Hematopoietic multipotent progenitor cell treated with erythropoietin and hydrocortisone succinate and interleukin-3 and kit ligand, for 15 days (in vitro differentiated cells): Measurements from ENCODE around the gene FLRT1.

ENCODE experiments used
- DNase-seq: peaks from one replicate; pipeline ENCODE4 v3.0.0-alpha.2; 2015; ENCODE audit warnings: low spot score

The FLRT1 gene

GRCh38 chr11:64006398-64006797 lies 29.3 kb upstream of the FLRT1 start:
- DNase-seq: no peak

GRCh38 chr11:64007160-64007628 lies 28.5 kb upstream of the FLRT1 start:
- DNase-seq: no peak

GRCh38 chr11:64007629-64008282 lies 28.0 kb upstream of the FLRT1 start:
- no peak for DNase-seq

GRCh38 chr11:64008283-64008913 lies 27.3 kb upstream of the FLRT1 start:
- no peak for DNase-seq

- no peak for DNase-seq
These were observed 26.7 kb upstream of the FLRT1 start for GRCh38 chr11:64008914-64009633.

GRCh38 chr11:64009710-64010109 lies 26.0 kb upstream of the FLRT1 start:
- no peak for DNase-seq

- no peak for DNase-seq
These were observed 24.9 kb upstream of the FLRT1 start for GRCh38 chr11:64010783-64011182.

- no peak for DNase-seq
These were observed 24.4 kb upstream of the FLRT1 start for GRCh38 chr11:64011371-64011770.

- DNase-seq: no peak
These were observed 22.4 kb upstream of the FLRT1 start for GRCh38 chr11:64013141-64013896.

- no peak for DNase-seq
These were observed 21.4 kb upstream of the FLRT1 start for GRCh38 chr11:64014356-64014755.

GRCh38 chr11:64015510-64015909 lies 20.2 kb upstream of the FLRT1 start:
- no peak for DNase-seq

- no peak for DNase-seq
These were observed 19.5 kb upstream of the FLRT1 start for GRCh38 chr11:64015935-64016845.

GRCh38 chr11:64017945-64018224 lies 17.8 kb upstream of the FLRT1 start:
- DNase-seq: no peak

- DNase-seq: no peak
These were observed 17.4 kb upstream of the FLRT1 start for GRCh38 chr11:64018310-64018709.

GRCh38 chr11:64019106-64020037 lies 16.4 kb upstream of the FLRT1 start:
- no peak for DNase-seq

GRCh38 chr11:64020976-64021756 lies 14.6 kb upstream of the FLRT1 start:
- no peak for DNase-seq

- no peak for DNase-seq
These were observed 14.0 kb upstream of the FLRT1 start for GRCh38 chr11:64021757-64022093.

- no peak for DNase-seq
These were observed 13.5 kb upstream of the FLRT1 start for GRCh38 chr11:64022125-64022784.
